Erythroblast (primary cell): ENCODE data around the gene RGS7.

Experiments
- DNase-seq, 2 experiments: peaks; one replicate each; lab custom pipeline; 2025; lab: John Stamatoyannopoulos, UW
- GATA1 ChIP-seq: IDR thresholded peaks from 2 replicates; pipeline ENCODE4 v1.6.1; 2011; ENCODE audit warnings: low read depth, mild to moderate bottlenecking, control low read depth, low read length, moderate library complexity
- POLR2A ChIP-seq: IDR thresholded peaks from 2 replicates; pipeline ENCODE4 v1.6.1; 2011; ENCODE audit warnings: mild to moderate bottlenecking, low read length

The RGS7 gene

DNA sequence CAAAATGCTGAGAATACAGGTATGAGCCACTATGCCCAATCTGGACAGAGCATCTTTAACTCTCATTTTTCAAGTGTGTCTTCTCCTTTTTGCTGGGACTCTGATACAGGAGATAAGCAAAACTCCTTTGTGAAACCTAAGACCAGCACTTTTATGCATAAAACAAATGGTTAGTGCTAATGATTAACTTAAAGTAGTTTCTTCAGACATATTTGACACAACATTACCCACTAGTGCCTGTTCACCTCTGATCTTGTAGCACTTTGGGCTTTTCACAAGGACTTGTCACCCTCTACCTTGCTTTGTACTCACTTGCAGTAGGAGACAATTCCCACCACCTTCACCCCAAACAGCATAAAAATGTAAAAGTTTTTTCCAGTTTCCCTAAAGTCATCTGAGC lies 216.3 kb downstream of the RGS7 start:
- TF ChIP-seq POLR2A, result no peak
- no peak for TF ChIP-seq GATA1

DNA sequence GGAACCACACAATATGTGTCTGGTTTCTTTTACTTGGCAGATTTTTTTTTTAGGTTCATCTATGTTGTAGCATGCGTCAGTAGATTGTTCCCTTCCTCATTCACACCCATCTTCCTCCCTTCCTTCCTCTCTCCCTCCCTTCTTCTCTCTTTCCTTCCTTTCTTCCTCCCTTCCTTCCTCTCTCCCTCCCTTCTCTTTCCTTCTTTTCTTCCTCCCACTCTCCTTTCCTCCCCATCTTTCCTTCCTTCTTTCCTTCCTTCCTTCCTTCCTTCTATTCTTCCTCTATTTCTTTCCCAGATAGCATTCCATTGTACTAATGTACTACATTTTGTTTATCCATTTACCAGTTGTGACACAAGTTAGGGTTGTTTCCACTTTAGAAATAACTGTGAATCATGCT lies 218.0 kb downstream of the RGS7 start:
- DNase-seq, result no peak
- TF ChIP-seq GATA1, result no peak
- no peak for TF ChIP-seq POLR2A

More for the DNA sequence above, 216.3 kb downstream of the RGS7 start:
- DNase-seq, result no peak

DNA sequence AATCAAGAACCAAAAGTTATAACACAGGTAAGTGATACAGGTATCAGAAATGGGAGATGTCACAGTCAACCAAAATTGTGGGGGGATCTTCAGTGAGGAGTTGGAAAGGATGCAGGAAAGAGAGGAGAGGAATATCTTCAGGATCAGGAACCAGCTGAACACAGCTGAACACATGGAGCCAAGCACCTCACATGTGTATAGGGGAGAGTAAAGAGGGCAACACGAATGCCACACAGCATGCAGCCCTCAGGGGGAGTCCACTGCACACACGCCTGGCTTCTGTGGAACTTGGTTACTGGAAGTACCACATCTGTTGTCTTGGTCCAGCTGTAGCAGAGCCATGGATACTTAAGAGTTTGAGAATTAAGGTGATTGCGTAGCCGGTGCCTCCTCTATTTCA lies 218.8 kb downstream of the RGS7 start:
- no peak for DNase-seq
- TF ChIP-seq GATA1, result no peak
- no peak for TF ChIP-seq POLR2A

DNA sequence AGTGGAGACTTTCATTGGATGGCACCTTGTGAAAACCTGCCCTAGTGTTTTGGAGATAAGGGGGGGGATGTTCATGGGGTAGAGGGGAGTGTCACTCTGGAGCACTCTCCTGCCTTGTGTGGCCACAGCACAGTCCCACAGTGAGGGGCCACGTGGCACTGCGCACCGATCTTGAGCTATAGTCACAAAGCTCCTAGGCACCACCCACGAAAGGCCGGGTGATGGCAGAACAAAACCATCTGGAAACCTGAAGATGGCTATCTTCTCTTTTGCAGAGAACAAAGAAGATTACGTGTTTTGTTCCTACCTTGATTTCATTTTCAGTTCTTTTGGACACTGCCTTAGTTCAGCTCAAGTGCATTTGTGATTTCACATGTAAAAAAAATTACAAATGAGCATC lies 220.6 kb downstream of the RGS7 start:
- no peak for DNase-seq
- no peak for TF ChIP-seq GATA1
- no peak for TF ChIP-seq POLR2A

DNA sequence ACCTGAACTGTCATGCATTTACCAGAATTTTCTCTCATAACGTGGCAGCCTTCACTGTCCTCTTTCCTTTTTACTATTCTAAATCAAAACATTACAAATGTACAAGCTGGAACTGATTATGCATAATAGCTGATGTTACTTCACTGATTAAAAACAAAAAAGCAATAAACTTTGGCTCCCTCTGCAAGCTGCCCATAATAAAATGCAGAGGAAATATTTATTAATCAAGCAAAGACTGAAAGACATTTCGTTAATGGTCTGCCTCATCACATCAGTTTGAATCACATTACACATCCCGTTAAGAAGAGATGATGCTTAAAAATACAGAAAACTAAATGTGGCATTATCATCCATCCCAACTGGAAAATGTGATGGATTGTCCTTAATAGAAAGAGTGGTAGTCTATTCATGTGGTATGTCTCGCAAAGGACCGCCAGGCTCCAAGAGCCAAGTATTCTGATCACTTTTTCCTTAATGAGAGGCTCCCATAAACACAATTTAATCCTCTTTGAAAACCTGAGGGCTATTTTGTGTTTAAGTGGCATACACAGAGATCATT lies 225.3 kb downstream of the RGS7 start:
- DNase-seq, result no peak
- TF ChIP-seq POLR2A (no peak), GATA1 (no peak)

DNA sequence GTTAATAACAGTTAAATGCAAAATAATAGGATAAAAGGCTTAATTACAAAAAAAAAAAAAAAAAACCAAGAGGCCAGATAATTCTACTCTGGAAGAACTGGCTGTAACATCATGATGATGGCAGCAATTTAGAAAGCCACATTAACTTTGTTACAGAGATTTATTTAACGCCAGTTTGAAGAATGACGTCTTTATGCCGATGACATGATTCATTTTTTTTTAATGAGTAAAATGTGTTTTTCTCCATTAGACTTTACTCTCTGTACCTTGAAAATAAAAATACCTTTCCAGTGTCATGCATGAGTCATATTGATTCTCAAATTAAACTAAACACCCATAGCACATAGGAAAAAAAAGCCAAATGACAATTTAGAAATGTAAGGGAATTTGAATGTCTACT lies 226.1 kb downstream of the RGS7 start:
- TF ChIP-seq POLR2A (no peak), GATA1 (no peak)
- DNase-seq, result no peak

DNA sequence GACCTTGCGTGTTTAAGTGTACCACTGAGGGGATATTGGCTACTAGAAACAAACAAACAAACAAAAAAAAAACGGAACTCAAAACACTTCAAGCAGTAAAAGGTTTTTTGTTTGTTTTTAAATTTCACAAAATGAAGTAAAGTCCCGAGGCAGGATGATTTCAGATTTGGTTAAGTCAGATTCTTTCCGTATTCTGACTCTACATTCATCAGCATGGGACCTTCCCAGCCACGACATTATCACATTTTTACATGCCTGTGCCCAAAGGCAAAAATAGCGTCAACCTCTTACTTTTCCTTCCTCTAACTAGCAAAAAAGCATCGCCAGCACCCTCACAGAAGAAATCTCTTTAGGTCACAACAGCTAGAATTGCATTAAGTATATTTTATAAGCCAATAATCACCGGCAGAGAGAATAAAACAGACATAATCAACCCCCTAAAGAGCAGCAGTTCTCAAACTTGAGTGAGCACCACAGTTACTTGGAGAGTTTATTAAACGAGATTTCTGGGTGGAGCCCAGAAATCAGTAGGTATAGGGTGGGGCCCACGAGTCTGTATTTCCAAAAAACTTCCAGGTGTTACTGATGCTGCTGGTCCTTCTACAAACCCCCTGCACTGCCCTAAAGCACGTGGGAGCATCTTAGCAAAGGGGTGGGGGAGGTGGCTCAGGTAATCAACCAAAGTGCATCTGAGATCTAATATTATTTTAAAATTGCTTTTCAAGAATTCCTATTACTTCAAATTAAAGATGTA lies 227.6 kb downstream of the RGS7 start:
- DNase-seq, result no peak
- TF ChIP-seq POLR2A (no peak), GATA1 (no peak)

DNA sequence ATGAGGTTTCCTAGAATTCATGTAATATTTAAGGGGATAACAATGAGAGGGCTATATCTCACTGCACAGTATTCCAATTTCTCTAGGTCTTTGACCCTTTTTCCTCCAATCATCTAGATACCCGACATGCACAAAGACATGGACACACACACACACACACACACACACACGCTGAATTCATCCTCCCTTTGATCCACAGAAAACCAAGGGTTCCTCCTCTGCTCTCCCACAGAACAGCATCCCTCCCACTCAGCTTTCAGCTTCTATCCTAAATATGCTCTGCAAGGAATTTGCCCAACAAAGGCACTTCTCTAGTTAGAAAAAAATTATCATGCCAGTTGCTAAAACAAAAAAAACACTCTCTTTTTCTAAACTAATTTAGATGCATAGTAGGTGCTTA lies 231.7 kb downstream of the RGS7 start:
- TF ChIP-seq GATA1 (no peak), POLR2A (no peak)
- DNase-seq, result no peak

DNA sequence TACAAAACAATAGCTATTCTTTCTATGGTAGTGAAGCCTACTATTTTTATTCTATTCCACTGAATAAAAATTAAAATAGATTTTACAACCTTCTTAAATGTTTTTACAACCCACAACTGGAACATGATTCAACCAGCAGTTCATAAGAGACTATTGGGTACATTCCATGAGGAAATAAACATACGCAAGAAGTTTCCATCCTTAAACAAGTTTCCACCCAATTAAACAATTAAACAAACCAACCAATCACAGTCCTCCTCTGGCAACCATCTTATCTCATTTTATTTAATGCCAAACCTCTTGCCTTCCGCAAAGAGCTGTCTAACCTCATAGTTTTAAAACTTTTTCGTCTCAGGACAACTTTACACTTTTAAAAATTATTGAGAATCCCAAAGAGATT lies 239.0 kb downstream of the RGS7 start:
- DNase-seq, result no peak
- TF ChIP-seq GATA1 (no peak), POLR2A (no peak)

DNA sequence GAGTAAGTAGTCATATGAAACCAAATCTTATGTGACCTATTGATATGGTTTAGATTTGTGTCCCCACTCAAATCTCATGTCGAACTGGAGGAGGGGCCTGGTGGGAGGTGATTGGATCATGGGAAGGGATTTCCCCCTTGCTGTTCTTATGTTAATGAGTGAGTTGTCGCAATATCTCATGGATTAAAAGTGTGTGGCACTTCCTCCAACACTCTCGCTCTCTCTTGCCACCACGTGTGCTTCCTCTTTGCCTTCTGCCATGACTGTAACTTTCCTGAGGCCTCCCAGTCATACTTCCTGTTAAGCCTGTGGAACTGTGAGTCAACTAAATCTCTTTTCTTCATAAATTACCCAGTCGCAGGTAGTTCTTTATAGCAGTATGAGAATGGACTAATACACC lies 241.2 kb downstream of the RGS7 start:
- DNase-seq, result no peak
- TF ChIP-seq GATA1 (no peak), POLR2A (no peak)

DNA sequence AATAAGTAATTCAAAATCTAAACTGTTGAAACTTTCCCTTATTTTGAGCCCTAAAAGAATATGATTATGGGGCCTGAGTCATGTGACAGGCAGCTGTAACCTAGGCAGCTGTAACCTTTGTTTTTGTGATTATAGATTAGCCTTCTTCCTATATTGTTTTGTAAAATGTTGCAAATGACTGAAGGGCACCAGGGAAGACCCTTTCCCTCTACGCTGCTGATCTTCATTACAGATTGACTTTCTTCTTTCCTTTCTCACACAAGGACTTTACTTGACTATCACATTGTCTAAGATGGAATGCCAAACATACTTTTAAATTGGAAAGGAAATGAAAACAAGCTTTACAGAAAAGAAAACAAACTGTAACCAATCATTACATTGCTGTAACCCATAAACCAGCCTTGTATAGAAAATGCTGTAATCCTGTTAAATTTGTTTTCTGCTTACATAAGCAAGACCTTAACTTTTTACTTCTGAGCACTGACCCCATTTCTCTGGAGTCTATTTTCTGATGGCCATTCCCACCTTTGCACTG lies 242.2 kb downstream of the RGS7 start:
- no peak for DNase-seq
- TF ChIP-seq GATA1 (no peak), POLR2A (no peak)

DNA sequence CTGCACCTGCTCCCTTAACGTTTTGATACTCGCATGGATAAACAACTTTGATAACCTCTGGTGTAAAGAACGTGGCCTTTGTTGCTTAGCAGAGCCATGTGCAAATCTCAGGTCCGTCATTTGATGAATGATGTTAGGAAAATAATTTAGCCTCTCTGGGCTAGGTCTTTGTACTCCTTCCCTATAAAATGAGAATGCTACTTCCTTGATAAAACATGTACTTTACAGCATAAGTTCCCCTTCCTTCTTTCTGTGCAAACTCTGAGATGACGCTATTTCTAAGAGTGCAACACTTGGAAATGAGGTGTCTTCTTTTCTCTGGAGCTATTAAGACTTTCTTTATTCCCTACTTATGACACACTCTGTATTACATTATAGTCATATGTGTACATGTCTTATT lies 243.4 kb downstream of the RGS7 start:
- TF ChIP-seq GATA1, result no peak
- TF ChIP-seq POLR2A, result no peak
- DNase-seq, result no peak

DNA sequence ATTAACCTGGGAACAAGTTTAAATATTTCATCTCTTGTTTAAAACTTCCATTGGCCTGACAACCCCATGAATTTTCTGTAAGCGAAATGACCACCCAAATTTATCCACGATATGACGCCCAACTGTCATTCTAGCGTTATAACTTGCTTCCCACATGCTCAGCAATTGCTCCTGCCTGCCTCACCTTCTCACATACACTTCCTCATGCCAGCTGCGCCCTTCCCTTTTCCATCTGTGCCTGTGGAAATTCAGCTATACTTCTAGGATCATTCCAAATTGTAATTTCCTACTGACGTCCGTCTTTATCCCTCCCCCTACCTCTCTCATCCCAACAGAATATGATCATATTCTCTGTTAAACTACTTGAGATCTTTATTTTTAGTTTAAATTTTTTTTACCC lies 248.0 kb downstream of the RGS7 start:
- TF ChIP-seq POLR2A (no peak), GATA1 (no peak)
- DNase-seq, result no peak

DNA sequence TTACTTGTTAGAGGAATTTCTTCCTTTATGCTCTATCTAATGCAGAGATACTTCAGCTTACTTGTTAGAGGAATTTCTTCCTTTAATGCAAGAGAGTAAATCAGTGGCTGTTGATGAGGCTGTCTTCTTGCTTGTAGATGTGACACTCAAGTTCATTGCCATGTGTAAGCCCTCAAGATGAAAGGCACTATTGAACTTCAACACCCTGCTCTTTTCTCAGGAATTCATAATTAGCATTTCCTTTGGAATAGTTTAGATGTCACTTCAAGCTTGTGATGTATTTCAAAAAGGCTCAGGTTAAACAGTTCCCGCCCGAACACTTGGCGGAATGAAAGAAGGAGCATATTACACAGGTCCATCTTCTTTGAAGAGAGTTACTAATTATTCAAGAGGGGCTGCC lies 251.9 kb downstream of the RGS7 start:
- DNase-seq, result no peak
- TF ChIP-seq GATA1, result no peak
- TF ChIP-seq POLR2A, result no peak
